Astrocyte of the spinal cord (primary cell): Measurements from ENCODE around the gene GRID2.

Experiments
- DNase-seq: peaks from one replicate; pipeline ENCODE4 v3.0.0; 2011; ENCODE audit warnings: low read depth, low spot score
- H3K4me3 ChIP-seq: 2 replicates; pipeline ENCODE4 v1.5.1; 2011; ENCODE audit warnings: low read depth, mild to moderate bottlenecking, low read length, moderate library complexity
- CTCF ChIP-seq: IDR thresholded peaks from 2 replicates; pipeline ENCODE4 v1.5.1; 2012; ENCODE audit warnings: low read depth, mild to moderate bottlenecking, low read length, inconsistent platforms
- in situ Hi-C: cut with HindIII; loops from 2 replicates; pipeline ENCODE4 v1.10.0; 2017; ENCODE audit warnings: low sequenced_read_pairs

Gene GRID2

GRCh38 chr4:92636038-92636806 is 332.5 kb downstream of the GRID2 start:
- in situ Hi-C loops: no loop called here
- no peak for TF ChIP-seq CTCF
- DNase-seq: peak; percentile 18
- no peak overlapping the region for H3K4me3 ChIP-seq

GRCh38 chr4:92641409-92641808 is 337.6 kb downstream of the GRID2 start:
- no peak for TF ChIP-seq CTCF
- no peak for DNase-seq
- in situ Hi-C loops: no loop called here

GRCh38 chr4:92646826-92647225 is 343.1 kb downstream of the GRID2 start:
- H3K4me3 ChIP-seq: no peak overlapping the region
- no peak for DNase-seq
- in situ Hi-C loops: no loop called here
- no peak for TF ChIP-seq CTCF

More at GRCh38 chr4:92641409-92641808, 337.6 kb downstream of the GRID2 start:
- H3K4me3 ChIP-seq: no peak overlapping the region

- in situ Hi-C loops: no loop called here
- TF ChIP-seq CTCF: no peak
- no peak overlapping the region for H3K4me3 ChIP-seq
- no peak for DNase-seq
Observed at GRCh38 chr4:92651536-92651935, 347.8 kb downstream of the GRID2 start.

GRCh38 chr4:92654084-92654483 is 350.3 kb downstream of the GRID2 start:
- TF ChIP-seq CTCF: no peak
- in situ Hi-C loops: no loop called here
- DNase-seq: no peak
- no peak overlapping the region for H3K4me3 ChIP-seq

GRCh38 chr4:92657695-92658094 is 353.9 kb downstream of the GRID2 start:
- no peak overlapping the region for H3K4me3 ChIP-seq
- DNase-seq: no peak
- no peak for TF ChIP-seq CTCF
- in situ Hi-C loops: no loop called here
